Measurements from ENCODE around the gene CYP27C1.
"Not testable (repeated sequence)": the region's sequence is repeated elsewhere in the genome, so short reads cannot be mapped to it uniquely, and the experiment has no call there.

The CYP27C1 gene

DNA sequence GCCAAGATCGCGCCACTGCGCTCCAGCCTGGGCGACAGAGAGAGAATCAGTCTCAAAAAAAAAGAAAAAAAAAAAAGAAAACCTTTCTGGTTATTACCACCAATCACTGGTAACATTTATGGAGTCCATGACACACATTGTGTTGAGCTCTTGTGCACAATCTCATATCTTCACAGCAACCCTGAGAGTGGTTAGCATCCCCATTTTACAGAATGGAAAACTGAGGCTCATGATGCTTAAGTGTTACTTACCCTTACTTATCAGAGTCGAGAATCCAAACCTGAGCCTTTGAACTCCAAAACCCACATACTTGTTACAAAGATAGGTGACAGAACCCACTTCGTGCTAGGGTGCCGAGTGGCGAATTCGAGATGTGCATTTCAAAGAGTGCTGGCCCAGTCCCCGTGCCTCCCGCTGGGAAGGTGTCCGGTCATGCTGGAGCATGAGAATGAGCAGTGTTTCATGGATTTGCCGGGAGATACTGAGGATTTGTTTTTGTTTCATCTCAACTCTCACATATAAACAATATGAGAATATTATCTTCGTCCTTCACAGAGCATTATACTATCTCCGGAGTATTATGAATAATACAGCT, 50.9 kb downstream of the CYP27C1 start:
- DNase-seq, result no peak

DNA sequence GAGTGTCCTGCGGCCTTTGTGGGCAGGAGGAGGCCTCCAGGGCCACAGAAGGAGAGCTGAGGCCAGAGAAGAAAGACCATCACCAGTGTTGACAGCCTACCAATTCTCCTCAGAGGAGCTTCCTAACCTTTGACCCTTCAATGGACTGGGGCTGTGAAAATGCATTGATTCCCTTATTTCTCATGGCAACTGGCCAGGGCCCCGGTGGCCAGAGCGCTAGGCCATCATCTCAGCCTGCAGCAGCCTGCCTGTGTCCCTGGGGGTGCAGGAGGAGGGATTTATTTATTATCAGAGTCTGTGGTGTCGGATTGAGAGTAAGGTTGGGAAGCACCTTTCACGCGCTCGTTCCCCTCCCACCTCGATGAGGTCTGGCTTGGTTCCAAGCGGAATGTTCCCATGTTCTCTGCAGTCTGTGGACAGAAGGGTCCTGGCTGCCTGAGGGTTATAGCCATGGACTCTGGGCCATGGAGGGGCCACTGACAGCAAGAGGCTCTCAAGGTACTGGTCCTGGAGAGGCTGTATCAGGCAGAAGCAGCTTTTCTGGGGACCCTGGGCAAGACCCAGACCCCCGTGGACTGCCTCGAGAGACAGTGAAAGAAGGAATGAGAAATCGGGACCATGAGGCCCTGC, 53.8 kb downstream of the CYP27C1 start:
- no peak for DNase-seq

DNA sequence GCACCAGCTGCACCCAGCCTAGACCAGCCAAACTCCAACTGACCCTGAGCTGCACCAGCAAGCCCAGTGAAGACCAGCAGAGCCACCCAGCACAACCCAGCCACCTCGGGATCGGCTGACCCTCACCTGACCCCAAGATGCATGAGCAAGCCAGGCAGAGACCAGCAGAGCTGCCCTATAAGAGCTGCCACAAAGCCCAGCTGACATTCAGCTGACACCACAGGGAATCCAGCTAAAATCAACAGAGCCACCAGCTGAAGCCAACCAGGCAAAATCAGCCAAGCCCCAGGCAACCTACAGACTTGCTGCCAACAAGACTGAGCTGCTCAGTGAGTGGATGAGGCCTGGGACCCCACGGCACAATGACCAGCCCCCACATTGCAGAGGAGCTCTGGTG, 54.6 kb downstream of the CYP27C1 start:
- DNase-seq, result no peak

DNA sequence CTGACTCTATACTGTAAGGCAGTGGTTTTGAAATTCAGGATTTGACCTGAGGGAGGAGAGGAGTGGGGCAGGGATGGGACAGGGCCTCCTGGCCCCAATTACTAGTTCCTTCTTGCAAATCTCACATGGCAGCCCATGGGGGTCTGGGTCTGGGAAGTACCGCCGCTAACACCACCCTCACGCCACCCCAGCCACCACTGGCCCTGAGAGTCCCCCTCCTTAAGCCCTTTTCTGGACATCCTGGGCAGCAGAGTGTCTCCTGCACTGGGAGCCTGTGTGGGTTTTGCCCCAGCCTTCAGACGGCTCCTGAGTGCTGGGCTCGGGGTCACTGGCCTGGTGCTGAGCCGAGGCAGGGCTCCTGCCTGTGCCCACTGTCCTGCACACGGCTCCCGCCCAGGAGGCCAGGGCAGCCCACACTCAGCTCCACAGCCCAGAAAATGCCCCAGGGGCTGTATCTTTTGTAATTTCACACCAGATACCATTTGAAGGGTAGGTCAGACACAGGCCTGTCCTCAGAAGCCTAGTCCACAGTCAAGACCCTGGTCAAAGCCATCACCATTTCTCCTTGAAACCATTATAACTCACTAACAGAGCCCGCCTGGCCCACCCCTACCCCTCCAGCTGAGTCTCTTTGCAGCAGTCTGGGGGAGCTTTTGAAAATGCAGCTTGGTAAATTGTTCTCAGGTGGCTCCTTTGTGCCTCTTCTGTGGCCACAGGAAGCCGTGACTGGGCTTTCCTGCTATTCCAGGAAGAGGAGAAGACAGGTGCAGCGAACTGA, 55.1 kb downstream of the CYP27C1 start:
- no peak for DNase-seq

DNA sequence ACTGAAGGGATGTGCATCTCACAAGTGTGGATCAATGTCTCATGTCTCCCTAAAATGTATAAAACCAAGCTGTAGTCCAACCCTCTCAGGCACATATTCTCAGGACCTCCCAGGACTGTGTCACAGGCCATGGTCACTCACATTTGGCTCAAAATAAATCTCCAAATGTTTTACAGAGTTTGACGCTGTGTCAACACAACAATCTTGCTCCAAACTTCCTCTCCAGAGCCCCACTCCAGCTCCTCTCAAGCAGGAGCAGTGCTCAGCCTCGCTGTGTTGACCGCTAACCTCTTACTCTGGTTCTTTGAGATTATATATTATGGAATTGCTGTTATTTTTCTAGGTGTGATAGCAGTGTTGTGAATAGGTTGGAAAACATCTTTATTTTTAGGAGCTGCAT, 56.2 kb downstream of the CYP27C1 start:
- no peak for DNase-seq

DNA sequence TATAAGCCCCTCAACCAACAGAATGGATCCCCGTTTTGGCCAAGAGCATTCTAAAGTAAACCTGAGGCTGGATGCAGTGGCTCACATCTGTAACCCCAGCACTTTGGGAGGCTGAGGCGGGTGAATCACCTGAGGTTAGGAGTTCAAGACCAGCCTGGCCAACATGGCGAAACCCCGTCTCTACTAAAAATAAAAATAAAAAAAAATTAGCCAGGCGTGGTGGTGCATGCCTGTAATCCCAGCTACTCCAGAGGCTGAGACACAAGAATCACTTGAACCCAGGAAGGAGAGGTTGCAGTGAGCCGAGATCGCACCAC, 57.1 kb downstream of the CYP27C1 start:
- DNase-seq, result not testable (repeated sequence)

DNA sequence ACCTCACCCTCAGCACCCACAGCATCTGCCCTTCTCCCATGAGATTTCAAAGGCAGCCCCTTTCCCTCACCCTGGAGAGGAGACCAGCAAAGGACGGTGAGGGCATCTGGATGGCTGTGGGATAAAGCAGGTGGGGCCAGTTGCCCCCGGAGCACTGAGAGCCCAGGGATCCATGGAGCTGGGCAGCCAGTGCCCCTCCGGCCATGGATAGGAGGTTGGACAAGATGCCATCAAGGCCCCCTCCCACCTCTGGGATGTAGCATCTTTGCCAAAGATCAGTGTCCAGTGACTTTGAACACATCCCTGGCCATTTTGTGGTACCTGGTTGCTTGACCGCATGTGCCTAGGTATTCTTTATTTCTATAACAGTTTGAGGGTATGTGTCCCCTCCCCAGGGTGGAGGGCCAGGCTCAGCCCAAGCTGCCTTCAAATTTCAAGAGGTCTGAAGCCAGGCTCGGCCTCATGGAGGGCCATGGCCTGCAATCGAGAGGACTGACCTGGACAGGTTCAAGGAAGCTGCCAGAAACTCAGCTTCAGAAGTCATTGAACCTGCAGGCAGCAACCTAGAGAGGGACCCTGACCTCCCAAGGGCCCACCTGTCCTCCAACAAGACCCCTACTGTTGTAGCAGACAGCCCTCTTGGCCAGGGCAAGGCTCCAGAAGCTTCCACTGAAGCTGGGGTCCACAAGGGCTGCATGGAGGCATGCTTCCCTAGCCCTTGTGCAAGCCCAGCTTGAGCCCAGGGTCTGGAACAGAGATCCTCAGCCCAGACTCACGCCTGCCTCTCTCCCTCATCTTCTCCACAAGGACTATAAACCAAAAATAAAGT, 57.6 kb downstream of the CYP27C1 start:
- DNase-seq, result no peak

DNA sequence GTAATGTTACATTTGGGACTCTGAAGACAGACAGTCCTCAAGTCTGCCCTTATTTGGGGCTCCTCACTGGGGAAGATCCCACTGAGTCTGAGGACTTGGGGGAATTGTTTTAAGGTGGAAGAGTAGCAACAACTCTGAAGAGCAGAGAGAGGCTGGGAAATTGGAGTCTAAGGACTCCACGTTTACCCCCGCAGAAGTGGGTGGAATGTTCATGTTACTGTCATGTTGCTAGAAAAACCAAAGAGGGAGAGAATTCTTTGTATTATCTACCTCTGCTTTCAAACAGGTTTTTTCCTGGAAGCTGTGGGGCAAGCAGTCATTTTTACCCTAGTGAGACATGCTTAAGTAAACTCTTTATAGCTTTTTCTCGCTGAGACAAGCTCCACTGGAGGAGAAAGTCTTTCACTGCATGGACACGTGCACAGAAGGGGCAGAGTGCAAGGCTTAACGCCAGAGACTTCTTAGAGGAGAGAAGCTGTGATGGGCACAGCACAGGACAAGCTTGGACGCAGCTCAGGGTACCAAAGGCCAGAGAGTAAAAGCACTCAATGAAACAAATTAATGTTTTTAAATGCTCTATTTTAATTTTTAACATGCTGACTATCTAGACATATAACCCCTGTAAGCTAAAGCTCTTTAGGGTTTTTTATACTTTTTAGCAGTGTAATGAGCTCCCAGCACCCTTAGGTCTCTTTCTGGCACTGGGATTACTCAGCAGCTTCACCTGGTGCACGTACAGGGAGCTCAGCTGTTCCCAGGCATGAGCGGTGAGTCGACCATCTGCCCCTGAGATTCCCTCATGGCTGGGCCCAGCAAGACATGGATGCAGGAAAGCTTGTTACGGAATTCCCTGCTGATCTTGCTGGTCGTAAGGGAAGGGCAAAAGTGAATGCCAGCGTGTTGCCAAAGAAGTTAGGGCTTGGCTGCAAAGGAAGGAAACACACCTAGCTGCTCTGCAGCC, 58.6 kb downstream of the CYP27C1 start:
- DNase-seq, result no peak

DNA sequence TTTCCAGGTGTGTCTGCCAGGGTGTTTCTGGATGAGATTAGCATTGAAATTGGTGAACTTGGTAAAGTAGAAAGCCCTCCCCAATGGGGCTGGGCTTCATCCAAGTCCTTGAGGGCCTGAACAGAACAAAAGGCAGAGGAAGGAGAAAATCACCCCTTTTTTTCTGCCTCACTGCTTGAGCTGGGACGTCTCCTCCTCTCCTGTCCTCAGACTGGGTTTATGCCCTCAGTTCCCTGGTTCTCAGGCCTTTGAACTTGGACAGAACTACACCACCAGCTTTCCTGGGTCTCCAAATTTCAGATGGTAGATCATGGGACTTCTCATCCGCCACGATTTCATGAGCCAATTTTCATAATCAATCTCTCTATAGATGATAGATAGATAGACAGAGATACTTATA, 59.4 kb downstream of the CYP27C1 start:
- DNase-seq, result no peak

DNA sequence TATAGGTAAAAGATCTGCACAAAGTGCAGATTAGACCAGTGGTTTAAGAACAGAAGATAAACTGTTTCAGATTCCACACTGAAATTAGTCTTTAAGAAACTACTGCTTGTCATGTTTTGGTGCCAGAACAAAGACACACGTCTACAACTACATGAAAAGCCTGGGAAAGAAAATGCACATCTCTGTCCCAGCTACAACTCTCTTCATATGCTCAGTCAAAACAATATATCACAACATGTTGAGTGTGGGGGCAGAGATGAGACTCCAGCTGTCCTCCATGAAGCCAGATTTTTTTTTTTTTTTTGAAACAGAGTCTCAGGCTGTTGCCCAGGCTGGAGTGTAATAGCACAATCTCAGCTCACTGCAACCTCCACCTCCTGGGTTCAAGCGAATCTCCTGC, 60.6 kb downstream of the CYP27C1 start:
- no peak for DNase-seq

DNA sequence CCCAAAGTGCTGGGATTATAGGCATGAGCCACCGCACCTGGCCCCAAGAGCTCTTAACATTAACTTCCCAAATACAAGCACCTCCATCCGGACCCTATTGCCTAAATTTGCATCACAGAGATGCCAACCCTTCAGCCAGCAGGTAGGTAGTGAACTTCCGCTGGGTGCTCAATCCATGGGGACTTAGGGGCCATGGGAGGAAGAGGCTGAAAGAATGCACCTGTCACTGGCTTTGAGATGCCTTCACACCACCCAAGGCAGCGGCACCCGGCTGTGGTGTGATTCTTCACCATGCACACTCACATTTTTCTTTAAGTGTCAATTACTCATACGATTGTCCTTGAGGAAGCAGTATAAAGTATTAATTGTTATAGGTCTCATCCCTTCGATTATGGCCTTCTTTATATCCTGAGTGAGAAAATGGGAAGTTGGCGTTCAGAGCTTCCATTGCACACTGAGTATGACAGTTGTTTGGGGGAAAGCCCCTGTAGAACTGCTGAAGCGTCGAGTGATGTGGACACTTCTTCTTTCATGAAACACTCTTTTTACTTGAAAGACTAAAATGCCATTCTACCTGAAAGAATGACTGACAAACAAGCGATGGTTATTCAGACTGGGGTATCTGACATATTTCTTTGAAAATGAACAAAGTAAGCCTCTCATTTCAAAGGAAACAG, 61.3 kb downstream of the CYP27C1 start:
- DNase-seq, result no peak

DNA sequence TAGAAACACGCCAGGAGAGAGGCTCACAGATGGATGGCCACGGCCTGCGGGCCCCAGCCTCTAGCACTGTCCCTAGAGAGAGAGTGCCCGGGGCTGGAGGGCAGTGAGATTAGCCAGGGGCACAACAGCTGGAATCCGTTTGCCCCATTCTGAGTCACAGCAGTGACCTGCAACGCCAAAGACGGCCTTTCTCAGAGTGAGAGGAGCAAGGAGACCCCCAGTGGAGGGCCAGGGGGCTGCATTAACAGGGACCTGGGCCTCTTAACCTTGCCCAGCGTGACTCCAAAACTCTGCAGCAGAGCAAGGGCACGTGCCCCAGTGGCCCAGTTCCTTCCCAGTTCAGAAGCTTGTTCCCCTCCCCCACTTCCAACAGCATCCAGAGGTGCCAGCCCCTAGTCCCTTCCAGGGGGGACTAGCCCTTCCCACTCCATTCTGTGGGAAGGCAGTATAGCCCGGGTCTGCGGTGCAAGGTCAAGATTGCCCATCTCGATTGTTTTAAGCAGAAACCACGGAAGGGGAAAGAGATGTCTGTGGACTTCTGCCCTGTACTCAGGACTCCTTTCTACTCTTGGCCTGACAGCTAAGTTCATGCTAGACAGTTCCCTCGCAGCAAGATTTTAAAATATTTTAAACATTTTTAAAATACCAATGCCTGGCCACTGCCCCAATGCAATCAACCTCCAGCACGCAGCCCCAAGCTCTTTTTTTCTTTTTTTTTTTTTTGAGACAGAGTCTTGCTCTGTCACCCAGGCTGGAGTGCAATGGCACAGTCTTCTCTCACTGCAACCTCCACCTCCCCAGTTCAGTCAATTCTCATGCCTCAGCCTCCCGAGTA, 62.2 kb downstream of the CYP27C1 start:
- no peak for DNase-seq

DNA sequence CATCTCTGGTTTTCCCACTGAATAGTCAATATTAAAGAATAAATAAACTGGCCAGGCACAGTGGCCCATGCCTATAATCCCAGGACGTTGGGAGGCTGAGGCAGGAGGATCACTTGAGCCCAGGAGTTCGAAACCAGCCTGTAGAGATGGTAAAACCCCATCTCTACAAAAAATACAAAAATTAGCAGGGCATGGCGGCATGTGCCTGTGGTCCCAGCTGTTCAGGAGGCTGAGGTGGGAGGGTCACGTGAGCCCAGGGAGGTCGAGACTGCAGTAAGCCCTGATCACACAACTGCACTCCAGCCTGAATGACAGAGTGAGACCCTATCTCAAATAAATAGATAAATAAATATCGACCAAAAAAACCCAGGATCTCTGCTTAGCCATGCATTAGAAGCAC, 63.0 kb downstream of the CYP27C1 start:
- no peak for DNase-seq

DNA sequence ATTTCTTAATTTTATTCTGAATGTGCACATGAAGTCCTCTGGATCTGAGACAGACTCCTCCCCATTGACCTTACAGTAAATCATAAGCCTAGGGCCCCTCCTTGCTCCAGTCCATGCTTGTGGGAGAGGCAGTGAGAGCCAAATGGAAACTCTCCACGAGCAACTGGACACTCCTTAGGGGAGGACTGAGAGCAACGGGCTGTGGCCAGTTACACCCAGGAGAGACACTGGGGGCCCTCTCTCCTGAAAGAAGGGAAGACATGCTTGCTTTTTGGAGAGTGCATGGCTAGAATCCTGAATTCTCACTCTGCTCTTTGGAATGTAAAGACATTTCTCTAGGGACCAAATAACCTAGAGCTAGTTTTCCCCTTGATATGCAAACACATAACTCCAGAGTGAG, 64.2 kb downstream of the CYP27C1 start:
- DNase-seq, result no peak

DNA sequence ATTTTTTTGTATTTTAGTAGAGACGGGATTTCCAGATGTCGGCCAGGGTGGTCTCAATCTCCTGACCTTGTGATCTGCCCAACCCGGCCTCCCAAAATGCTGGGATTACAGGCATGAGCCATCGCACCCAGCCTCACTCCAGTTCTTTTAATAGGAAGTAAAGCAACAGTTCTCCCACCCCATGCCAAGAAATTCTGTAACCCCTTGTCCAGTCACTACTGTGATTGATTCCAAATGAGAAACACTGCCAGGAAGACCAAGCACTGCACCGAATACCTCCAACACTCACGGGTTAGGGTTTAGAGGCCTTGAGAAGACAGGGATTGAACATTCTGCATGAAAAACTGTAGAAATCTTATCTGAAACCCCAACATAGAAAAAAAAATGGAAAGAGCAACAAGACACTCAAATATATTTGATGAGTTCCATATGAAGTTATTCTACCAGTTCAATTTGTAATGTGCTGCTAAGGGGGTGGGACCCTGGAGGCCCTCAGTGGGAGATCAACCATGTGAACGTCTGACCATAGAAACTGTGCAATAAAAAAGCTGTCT, 65.0 kb downstream of the CYP27C1 start:
- no peak for DNase-seq

DNA sequence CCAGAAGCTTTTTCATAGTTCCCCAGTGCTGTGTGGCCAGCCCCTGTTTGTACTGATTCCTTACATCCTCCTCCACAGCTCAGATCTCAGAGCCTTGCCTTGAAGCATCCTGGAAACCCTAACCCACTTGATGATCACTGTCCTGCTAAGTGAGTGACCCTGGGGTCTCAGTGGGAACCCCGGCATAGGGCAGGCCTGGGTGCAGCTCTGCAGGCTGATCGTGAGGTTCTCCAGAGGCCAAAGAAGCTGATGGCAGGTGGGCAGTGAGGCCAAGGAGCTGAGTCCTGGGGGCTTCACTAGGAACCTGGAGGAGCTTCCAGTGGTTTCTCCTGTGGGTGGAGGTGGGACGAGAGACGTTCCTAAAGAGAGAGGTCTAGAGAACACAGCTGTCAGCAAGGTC, 65.7 kb downstream of the CYP27C1 start:
- no peak for DNase-seq

DNA sequence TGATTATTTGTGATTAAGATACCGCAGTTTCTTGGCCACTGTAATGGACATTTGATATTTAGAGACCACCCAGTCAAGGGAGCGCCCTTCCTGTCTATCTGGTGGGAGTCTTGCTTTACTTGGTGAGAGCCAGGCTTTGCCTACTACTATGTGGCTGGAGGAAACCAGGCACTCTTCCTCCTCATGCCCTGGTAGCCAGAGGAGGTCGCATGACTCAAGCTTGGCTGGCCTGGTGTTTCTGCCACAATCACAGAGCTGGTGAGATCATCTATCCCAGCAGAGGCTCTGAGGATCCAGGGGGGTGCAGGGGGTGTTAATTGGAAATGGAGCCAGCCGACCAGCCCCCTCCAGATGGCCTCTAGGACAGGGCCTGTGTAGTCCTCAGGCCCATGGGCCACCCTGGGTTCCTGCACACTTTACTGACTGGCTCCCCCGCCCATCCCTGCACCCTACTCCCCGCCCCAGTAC, 66.4 kb downstream of the CYP27C1 start:
- no peak for DNase-seq

DNA sequence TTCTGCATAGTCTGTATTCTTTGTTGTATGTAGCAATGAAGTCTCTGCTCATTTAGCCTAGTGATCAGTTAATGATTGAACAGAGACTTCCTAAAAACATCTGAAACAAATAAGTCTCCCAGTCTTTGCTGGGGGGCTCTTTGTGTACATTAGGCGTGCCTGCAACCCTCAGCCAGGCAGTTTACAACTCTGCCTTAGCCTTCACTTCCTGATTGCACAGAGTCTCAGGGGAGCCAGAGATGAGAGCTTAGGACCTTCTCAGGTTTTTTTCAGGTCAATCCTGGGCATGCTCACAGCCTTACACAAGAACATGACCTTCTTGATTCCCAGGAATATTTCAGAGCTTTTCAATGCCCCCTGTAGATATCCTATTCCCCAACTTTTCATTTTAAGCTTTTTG, 69.1 kb downstream of the CYP27C1 start:
- DNase-seq, result no peak

DNA sequence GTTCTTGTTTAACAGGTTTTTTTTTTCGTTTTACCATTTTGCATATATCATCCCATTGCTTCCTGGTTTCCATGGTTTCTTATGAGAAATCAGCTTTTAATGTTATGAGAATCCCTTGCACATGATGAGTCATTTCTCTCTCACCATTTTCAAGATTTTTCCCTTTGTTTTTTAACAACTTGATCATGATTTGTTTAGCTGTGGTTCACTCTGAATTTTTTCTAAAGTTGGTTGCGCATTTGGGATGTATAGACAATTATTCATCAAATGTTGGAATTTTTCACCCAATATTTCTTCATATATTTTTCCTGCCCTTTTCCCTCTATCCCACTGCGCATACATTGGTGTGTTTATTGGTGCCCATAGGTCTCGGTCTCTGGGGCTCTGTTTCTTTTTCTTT, 70.7 kb downstream of the CYP27C1 start:
- DNase-seq, result no peak

DNA sequence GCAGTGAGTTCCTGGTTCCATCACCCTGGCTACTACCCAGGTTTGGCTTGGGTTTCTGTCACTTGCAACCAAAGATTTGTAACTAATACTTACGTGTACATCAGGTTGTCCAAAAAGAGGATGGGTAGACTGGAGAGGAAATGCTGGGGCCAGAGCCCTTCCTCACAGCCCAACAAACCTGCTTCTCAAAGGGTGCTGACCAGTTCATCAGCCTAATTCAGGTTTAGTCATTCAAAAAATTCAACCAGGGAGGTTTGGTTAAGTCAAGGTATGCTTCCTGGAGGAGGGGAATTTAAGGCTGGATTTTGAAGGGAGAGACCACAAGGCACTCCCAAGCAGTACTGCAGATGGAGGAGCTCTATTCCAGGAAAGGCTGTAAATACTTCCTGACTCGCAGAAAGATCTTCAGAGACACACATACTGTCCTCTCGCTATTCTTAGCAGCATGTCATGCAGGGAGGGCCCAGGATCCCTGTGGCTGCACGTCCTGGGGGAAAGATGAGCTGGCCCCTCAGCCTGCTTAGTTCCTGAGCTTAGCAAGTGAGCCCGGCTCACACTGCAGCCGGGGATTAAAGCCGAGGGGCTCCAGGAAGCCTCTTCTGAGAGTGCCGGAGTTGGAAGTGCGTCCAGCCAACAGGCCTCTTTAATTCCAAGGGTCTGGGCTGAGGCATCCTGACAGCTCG, 73.1 kb downstream of the CYP27C1 start:
- DNase-seq, result no peak

Data from NK-92 treated with Interleukin-12 subunit alpha and Interleukin-12 subunit beta, amount 100 ng/mL, for 24 hours (cell line).